ENCODE measurements around the gene ARMC9. TPM values are rescaled to one million over a fixed set of nuclear protein-coding genes. Genes with fewer than 3 reads are reported as not detected.

ARMC9 gene
- total RNA-seq, 1 donor from 2014 or later, result 4.2 TPM

GRCh38 chr2:231306791-231307393 is 108.5 kb downstream of the ARMC9 start:
- no peak for DNase-seq (ENCODE audit: low read depth in 2 of 2)

- no peak for DNase-seq (ENCODE audit: low read depth in 2 of 2)
Observed at GRCh38 chr2:231308219-231308618, 109.8 kb downstream of the ARMC9 start.

- peak; percentile 60 to 79 for DNase-seq (ENCODE audit: low read depth in 2 of 2)
Observed at GRCh38 chr2:231308631-231309428, 110.4 kb downstream of the ARMC9 start.

GRCh38 chr2:231312066-231312465 is 113.6 kb downstream of the ARMC9 start:
- DNase-seq (ENCODE audit: low read depth in 2 of 2), result no peak

- no peak for DNase-seq (ENCODE audit: low read depth in 2 of 2)
Observed at GRCh38 chr2:231315896-231316295, 117.5 kb downstream of the ARMC9 start.

GRCh38 chr2:231317579-231317978 is 119.1 kb downstream of the ARMC9 start:
- DNase-seq (ENCODE audit: low read depth in 2 of 2), result no peak

GRCh38 chr2:231318436-231318835 is 120.0 kb downstream of the ARMC9 start:
- no peak for DNase-seq (ENCODE audit: low read depth in 2 of 2)

- DNase-seq (ENCODE audit: low read depth in 2 of 2), result no peak
Observed at GRCh38 chr2:231318954-231319353, 120.5 kb downstream of the ARMC9 start.

- DNase-seq (ENCODE audit: low read depth in 2 of 2), result no peak
Observed at GRCh38 chr2:231319867-231320266, 121.4 kb downstream of the ARMC9 start.

GRCh38 chr2:231321021-231321420 is 122.6 kb downstream of the ARMC9 start:
- DNase-seq (ENCODE audit: low read depth in 2 of 2), result no peak

GRCh38 chr2:231321556-231322334 is 123.3 kb downstream of the ARMC9 start:
- no peak for DNase-seq (ENCODE audit: low read depth in 2 of 2)

- DNase-seq (ENCODE audit: low read depth in 2 of 2), result no peak
Observed at GRCh38 chr2:231323316-231323715, 124.9 kb downstream of the ARMC9 start.

GRCh38 chr2:231325826-231326225 is 127.4 kb downstream of the ARMC9 start:
- no peak for DNase-seq (ENCODE audit: low read depth in 2 of 2)

GRCh38 chr2:231326404-231326803 is 128.0 kb downstream of the ARMC9 start:
- DNase-seq (ENCODE audit: low read depth in 2 of 2), result no peak

GRCh38 chr2:231330311-231330710 is 131.9 kb downstream of the ARMC9 start:
- DNase-seq (ENCODE audit: low read depth in 2 of 2), result no peak

- no peak for DNase-seq (ENCODE audit: low read depth in 2 of 2)
Observed at GRCh38 chr2:231331533-231331932, 133.1 kb downstream of the ARMC9 start.

- DNase-seq (ENCODE audit: low read depth in 2 of 2), result peak in 1 of 2 donors; percentile 50
Observed at GRCh38 chr2:231332388-231332787, 134.0 kb downstream of the ARMC9 start.

- peak in 1 of 2 donors; percentile 35 for DNase-seq (ENCODE audit: low read depth in 2 of 2)
Observed at GRCh38 chr2:231332872-231333500, 134.6 kb downstream of the ARMC9 start.

GRCh38 chr2:231334179-231334930 is 135.9 kb downstream of the ARMC9 start:
- DNase-seq (ENCODE audit: low read depth in 2 of 2), result peak; percentile 9 to 10

- no peak for DNase-seq (ENCODE audit: low read depth in 2 of 2)
Observed at GRCh38 chr2:231334981-231335380, 136.6 kb downstream of the ARMC9 start.

- DNase-seq (ENCODE audit: low read depth in 2 of 2), result no peak
Observed at GRCh38 chr2:231335591-231335990, 137.2 kb downstream of the ARMC9 start.

Data from lung microvascular endothelial cell (primary cell).